Urinary bladder (tissue), 4 donors: ENCODE data around the gene ZYG11A. TPM values are rescaled to one million over a fixed set of nuclear protein-coding genes. Genes with fewer than 3 reads are reported as not detected.
"Not testable (repeated sequence)": the region's sequence is repeated elsewhere in the genome, so short reads cannot be mapped to it uniquely, and the experiment has no call there.

ENCODE experiments used
- DNase-seq: peaks from one replicate; pipeline ENCODE4 v3.0.0-alpha.2; 2015; ENCODE audit errors: extremely low spot score
- H3K27ac ChIP-seq: one replicate; pipeline ENCODE4 v1.5.1; 2013; ENCODE audit warnings: low read depth, mild to moderate bottlenecking, moderate library complexity
- H3K36me3 ChIP-seq: one replicate; pipeline ENCODE4 v1.6.1; 2013; ENCODE audit warnings: mild to moderate bottlenecking, moderate library complexity; ENCODE audit not compliant: insufficient read depth
- H3K4me1 ChIP-seq: one replicate; pipeline ENCODE4 v1.6.1; 2013; ENCODE audit warnings: mild to moderate bottlenecking, moderate library complexity; ENCODE audit not compliant: insufficient read depth
- H3K4me3 ChIP-seq: one replicate; pipeline ENCODE4 v1.5.1; 2013; ENCODE audit warnings: low read depth, low read length
- WGBS: extraction: QIAGEN DNeasy Blood & Tissue Kit; methylation state at CpG from one replicate; pipeline ENCODE4 v1.1.7; 2013; 5-methylcytosine and 5-hydroxymethylcytosine counted together
- polyA plus RNA-seq: library from polyadenylated mRNA; stranded (reverse); fragments of 200-250 nt; gene quantifications from one replicate; pipeline ENCODE4 v1.2.3, GENCODE V29; 2013
- total RNA-seq: library from RNA; depleted of rRNA; stranded (reverse); fragments of >200 nt; gene quantifications from one replicate; pipeline ENCODE4 v1.2.3, GENCODE V29; 2014
- donor health status: healthy with polysubstance abuse.
- donor health status: healthy.

The ZYG11A gene
- total and polyA plus RNA-seq, 2 donors, result 0.13 to 0.85 TPM

DNA sequence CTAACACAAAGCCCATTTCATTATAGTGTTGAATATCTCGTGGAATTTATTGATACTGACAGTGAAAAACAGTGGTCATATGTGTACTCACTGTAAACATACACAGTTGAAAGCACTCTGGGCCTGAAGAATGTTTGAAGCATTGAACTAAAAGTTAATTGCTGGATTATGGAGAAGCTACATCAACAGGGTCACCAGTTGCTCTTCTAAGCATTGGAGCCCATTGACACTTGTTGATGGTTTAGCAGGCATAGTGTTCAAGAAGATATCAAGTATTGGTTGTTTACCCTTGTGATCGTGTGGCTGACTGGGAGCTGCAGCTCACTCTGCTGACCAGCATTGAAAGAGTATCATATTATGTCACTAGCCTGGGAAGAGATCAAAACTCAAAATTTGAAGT is 10.3 kb downstream of the ZYG11A start:
- H3K4me1 ChIP-seq, result no peaks in the 10 kb centered on the region
- H3K27ac ChIP-seq, result no peak overlapping the region
- H3K4me3 ChIP-seq, result no peak overlapping the region
- 80% methylated on average over 2 of the region's 2 CpGs for WGBS
- no peaks in the 10 kb centered on the region for H3K36me3 ChIP-seq
- no peak for DNase-seq

DNA sequence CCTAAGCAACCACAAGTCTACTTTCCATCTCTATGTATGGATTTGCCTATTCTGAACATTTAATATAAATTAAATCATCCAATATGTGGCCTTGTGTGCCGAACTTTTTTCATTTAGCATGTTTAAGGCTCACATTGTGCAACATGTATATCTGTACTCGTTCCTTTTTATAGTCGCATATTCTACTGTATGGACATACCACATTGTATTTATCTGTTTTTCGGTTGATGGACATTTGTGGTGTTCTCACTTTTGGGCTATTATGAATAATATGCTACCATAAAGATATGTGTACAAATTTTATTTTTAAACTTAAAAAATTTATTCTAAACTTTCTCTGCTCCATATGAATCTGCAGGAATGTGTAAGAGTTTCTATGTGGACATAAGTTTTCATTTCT is 13.0 kb downstream of the ZYG11A start:
- H3K36me3 ChIP-seq, result no peaks in the 10 kb centered on the region
- H3K4me1 ChIP-seq, result no peaks in the 10 kb centered on the region
- WGBS, result 94% methylated on average over 4 of the region's 4 CpGs
- H3K27ac ChIP-seq, result no peak overlapping the region
- no peak for DNase-seq
- H3K4me3 ChIP-seq, result no peak overlapping the region

DNA sequence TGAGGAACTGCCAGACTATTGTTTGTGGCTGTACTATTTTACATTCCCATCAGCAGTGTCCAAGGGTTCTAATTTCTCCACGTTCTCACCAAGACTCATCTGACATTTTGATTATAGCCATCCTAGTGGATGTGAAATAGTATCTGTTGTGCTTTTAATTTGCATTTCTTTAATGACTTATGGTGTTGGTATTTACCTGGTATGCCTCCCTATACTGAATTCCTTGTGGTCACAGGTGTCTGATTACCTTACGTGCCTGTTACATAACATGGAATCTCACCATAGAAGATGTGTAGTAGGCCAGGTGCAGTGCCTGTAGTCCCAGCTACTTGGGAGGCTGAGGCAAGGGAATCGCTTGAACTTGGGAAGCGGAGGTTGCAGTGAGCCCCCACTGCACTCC is 13.5 kb downstream of the ZYG11A start:
- H3K27ac ChIP-seq, result no peak overlapping the region
- WGBS, result 93% methylated on average over 4 of the region's 4 CpGs

DNA sequence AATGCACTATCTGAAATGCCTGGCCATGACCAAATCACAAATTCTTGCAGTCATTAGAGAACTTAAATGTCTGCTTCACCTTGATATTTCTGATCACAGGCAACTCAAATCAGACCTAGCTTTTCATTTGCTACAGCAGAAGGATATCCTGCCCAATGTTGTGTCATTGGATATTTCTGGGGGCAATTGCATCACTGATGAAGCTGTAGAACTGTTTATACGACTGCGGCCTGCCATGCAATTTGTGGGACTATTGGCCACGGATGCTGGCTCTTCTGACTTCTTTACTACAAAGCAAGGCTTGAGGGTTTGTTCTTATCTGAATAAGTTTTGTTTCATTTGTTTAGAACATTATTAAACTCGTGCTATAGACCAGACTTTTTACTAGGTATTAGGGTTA is 14.9 kb downstream of the ZYG11A start:
- Histone ChIP-seq H3K27ac (no peak overlapping the region), H3K36me3 (no peaks in the 10 kb centered on the region), H3K4me3 (no peak overlapping the region), H3K4me1 (no peaks in the 10 kb centered on the region)
- 56% methylated on average over 4 of the region's 4 CpGs for WGBS
- DNase-seq, result no peak

More for the DNA sequence above, 13.5 kb downstream of the ZYG11A start:
- DNase-seq, result no peak
- Histone ChIP-seq H3K4me3 (no peak overlapping the region), H3K4me1 (no peaks in the 10 kb centered on the region), H3K36me3 (no peaks in the 10 kb centered on the region)

DNA sequence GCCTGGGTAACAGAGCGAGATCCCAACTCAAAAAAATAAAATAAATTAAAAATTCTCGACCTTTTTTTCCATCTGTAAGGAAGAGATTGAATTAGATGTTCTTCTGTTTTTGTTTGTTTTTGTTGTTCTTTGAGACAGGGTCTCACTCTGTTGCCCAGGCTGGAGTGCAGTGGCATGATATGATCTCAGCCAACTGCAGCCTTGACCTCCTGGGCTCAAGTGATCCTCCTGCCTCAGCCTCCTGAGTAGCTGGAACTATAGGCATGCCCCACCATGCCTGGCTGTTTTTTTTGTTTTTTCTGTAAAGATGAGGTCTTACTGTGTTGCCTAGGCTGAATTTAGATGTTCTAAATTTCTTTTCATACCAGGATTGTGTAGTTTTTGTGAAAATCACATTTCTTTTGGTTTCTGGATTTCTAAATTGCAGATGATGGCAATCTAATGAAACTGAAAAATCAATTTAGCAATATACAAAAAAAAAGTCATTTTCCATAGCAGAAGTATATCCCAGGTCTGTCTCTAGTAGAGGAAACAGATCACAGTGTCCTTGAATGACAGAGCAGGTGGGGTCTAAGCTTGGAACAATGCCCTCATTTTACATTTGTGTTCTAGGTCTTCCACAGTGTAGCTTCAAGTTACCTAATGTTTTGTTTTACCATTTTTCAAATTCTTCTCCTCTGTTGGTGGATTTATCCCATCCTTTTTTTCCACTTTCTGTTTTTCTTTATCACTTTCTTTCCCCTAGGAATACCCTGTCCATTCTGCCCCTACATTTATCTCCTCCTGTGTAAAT is 20.3 kb downstream of the ZYG11A start:
- no peaks in the 10 kb centered on the region for H3K36me3 ChIP-seq
- no peaks in the 10 kb centered on the region for H3K4me1 ChIP-seq
- no peak overlapping the region for H3K27ac ChIP-seq
- H3K4me3 ChIP-seq, result no peak overlapping the region
- DNase-seq, result no peak
- WGBS, result 80% methylated on average over 2 of the region's 2 CpGs

DNA sequence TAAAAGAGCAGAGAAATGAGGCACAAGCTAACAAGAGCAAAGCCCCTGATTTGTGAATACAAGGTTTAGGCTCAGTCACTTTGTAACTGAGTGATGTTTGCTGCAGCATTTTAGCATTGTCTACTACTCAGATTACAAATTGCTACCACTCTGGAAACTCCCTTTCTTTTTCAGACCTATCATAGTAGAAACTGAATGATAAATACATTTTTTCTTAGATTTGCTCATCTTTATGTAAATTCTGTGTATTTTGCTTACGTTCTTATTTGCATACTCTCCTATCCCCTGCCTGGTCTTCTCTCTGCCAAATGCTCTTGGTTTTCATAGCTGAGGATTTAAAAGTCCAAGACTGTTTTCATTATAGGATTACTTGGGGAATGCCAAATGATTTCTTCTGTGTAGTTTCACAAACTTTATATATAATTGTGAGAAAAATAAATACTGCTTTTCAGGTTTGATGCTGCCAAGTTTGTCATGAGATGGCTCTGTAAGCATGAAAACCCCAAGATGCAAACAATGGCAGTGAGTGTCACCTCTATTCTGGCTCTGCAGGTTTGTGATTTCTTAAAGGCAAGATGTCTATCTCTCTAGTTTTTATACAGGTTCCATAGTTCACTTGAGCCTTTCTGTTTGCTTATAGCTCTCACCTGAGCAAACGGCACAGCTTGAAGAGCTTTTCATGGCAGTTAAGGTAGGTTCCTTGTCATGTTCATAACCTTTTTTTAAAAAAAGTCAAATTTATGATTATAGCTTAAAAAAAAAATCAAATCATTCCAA is 24.7 kb downstream of the ZYG11A start:
- peak; percentile 25 for DNase-seq
- 37% methylated on average over 2 of the region's 2 CpGs for WGBS
- H3K4me3 ChIP-seq, result no peak overlapping the region
- H3K27ac ChIP-seq, result no peak overlapping the region
- H3K36me3 ChIP-seq, result no peaks in the 10 kb centered on the region
- H3K4me1 ChIP-seq, result no peaks in the 10 kb centered on the region

DNA sequence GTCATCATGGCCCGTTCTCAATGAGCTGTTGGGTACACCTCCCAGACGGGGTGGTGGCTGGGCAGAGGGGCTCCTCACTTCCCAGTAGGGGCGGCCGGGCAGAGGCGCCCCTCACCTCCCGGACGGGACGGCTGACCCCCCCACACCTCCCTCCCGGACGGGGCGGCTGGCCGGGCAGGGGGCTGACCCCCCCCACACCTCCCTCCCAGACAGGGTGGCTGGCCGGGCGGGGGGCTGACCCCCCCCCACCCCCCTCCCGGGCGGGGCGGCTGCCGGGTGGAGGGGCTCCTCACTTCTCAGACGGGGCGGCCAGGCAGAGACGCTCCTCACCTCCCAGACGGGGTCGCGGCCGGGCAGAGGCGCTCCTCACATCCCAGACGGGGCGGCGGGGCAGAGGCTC is 27.2 kb downstream of the ZYG11A start:
- DNase-seq, H3K36me3 ChIP-seq, H3K27ac ChIP-seq, H3K4me3 ChIP-seq, H3K4me1 ChIP-seq: not testable (repeated sequence)
- WGBS, result 96% methylated on average over 25 of the region's 29 CpGs

DNA sequence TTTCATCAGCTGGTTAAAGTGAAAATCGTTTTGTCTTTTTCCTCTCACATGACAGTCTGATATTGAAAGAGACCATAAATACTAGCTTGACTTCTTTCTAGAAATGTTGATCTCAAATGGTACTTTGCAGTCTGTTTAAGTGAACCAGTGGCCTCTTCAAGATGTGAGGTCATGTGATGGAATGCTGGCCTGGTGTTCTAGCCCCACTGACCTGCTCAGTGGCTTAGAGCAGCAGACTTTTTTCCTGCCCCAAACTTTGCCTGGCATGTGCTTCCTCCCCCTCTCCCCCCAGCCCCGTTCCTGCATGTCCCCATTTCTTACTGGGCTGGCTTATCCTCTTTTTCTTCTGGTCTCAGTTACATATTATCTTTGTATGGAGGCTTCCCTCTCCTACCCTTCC is 34.3 kb downstream of the ZYG11A start:
- WGBS, result 63% methylated on average over 2 of the region's 2 CpGs

DNA sequence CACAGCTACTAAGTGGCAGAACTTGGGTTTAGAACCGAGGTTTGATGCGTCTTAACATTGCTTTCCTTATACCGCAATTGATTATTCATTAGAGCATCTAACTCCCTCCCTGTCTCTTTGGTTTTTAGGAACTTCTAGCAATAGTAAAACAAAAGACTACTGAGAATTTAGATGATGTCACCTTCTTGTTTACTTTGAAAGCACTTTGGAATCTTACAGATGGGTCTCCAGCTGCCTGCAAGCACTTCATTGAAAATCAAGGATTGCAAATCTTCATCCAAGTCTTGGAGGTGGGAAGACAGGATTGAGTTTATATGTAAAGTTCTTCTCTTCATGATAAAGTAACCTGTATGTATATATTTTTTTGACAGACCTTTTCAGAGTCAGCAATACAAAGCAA is 35.0 kb downstream of the ZYG11A start:
- DNase-seq, result no peak
- WGBS, result 93% methylated on average over 3 of the region's 3 CpGs
- no peaks in the 10 kb centered on the region for H3K4me1 ChIP-seq
- no peak overlapping the region for H3K4me3 ChIP-seq
- no peak overlapping the region for H3K27ac ChIP-seq
- H3K36me3 ChIP-seq, result no peaks in the 10 kb centered on the region

More for the DNA sequence above, 34.3 kb downstream of the ZYG11A start:
- Histone ChIP-seq H3K36me3 (no peaks in the 10 kb centered on the region), H3K27ac (no peak overlapping the region), H3K4me3 (no peak overlapping the region), H3K4me1 (no peaks in the 10 kb centered on the region)
- DNase-seq, result no peak

DNA sequence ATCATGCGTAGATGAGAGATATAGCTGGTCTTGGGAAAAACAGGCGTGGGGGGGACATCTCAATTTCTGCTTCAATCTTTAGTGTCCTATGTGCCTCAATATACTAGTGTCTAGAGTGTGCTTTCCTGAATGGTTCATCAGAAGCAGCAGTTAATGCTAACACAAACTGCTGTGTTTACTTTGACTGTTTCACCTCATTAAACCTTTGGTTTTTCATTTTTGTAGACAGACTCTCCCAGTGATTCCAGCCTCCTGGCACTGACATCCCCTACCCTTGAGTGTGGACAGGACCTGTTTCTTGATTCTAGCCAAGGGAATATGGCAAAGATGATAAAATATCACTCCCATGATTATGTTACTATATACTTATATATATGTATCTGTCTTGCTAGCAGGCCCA is 37.6 kb downstream of the ZYG11A start:
- DNase-seq, result no peak
- H3K27ac ChIP-seq, result no peak overlapping the region
- 94% methylated on average over 2 of the region's 2 CpGs for WGBS
- no peaks in the 10 kb centered on the region for H3K4me1 ChIP-seq
- no peak overlapping the region for H3K4me3 ChIP-seq
- H3K36me3 ChIP-seq, result no peaks in the 10 kb centered on the region

DNA sequence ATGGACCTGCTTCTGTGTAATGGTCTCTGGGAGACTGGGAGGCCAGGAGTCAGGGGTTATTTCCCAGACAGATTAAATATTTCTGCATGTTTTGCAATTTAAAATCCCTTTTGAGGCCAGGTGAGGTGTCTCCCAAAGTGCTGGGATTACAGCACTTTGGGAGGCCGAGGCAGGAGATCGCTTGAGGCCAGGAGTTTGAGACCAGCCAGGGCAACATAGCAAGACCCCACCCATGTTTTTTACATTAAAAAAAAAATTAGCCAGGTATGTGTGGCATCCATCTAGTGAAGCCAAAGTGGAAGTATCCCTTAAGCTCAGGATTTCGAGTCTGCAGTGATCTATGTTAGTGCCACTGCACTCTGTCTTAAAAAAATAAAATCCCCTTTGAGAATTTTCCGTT is 44.9 kb downstream of the ZYG11A start:
- Histone ChIP-seq H3K36me3 (no peaks in the 10 kb centered on the region), H3K4me3 (no peak overlapping the region), H3K27ac (no peak overlapping the region), H3K4me1 (no peaks in the 10 kb centered on the region)
- WGBS, result 82% methylated on average over 4 of the region's 4 CpGs
- no peak for DNase-seq

DNA sequence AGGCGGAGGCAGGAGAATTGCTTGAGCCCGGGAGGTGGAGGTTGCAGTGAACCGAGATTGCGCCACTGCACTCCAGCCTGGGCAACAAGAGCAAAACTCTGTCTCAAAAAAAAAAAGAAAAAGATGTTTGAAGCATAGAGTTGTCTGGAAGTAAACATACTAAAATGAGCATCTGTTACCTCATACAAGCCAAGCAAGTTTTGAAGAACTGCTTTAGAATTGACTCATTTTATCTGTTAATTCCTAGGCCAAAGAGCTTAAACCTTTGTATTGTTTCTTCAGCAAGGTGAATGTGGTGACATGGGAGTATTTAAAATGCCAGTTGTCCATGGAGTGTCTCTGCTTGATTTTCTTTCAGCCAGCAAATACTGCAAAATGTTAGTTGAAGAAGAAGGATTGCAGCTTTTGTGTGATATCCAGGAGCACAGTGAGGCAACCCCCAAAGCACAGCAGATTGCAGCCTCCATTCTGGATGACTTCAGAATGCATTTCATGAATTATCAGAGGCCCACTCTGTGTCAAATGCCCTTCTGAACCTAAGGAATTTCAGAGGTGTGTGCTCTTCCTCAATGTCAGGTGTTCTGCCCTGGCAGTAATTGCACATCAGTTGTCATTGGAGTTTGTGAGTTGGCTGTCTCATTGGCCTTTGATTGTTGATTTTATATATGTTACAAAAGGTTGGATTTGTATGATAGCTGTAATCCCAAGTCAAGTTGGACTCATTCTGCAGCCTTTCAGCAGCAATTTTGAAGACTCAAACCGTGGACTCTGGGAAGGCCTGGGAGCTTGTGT is 50.1 kb downstream of the ZYG11A start:
- H3K4me3 ChIP-seq, result no peak overlapping the region
- 83% methylated on average over 5 of the region's 5 CpGs for WGBS
- H3K27ac ChIP-seq, result no peak overlapping the region
- H3K36me3 ChIP-seq, result no peaks in the 10 kb centered on the region
- DNase-seq, result no peak
- no peaks in the 10 kb centered on the region for H3K4me1 ChIP-seq

DNA sequence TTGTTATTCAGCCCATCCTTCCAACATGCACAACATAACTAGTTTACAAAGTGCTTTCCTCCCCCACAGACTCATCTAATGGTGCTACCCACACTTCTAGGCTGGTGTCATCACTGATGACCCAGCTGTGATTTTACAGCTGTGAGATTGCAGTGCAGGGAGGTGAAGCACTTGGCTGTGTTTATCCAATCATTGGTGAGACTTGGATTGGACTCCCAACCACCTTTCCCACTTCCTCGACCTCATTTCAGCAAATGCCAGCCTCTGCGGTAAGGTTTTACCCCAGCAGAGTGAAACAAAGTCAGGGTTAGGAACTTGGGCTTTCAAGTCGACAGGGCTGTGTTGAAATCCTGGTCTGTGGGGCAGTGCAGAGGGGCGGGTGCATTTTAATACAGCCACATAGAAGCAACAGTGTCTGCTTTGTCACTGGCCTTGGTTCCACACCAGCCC is 56.9 kb downstream of the ZYG11A start:
- H3K4me1 ChIP-seq, result no peaks in the 10 kb centered on the region
- 29% methylated on average over 4 of the region's 4 CpGs for WGBS
- H3K27ac ChIP-seq, result no peak overlapping the region
- no peaks in the 10 kb centered on the region for H3K36me3 ChIP-seq
- no peak for DNase-seq
- no peak overlapping the region for H3K4me3 ChIP-seq
